Lung microvascular endothelial cell (primary cell): Measurements from ENCODE around the gene SERINC5. TPM values are rescaled to one million over a fixed set of nuclear protein-coding genes. Genes with fewer than 3 reads are reported as not detected.
"Not testable (repeated sequence)": the region's sequence is repeated elsewhere in the genome, so short reads cannot be mapped to it uniquely, and the experiment has no call there.

Experiments used
- DNase-seq, 2 donors: peaks; one replicate each; pipeline versions ENCODE4 v3.0.0 to v3.0.0-alpha.2; 2010; ENCODE audit warnings: low read depth in 2 of 2
- total RNA-seq: library from RNA; depleted of rRNA; stranded (reverse); fragments of >200 nt; gene quantifications from 2 replicates; pipeline ENCODE4 v1.2.1, GENCODE V29; 2014

SERINC5 gene
- total RNA-seq, 1 donor from 2014 or later = 20.4 TPM

- peak in 1 of 2 donors; percentile 88 for DNase-seq
Observed at GRCh38 chr5:80172067-80172695, 83.7 kb downstream of the SERINC5 start.

- no peak for DNase-seq
Observed at GRCh38 chr5:80170117-80170535, 85.7 kb downstream of the SERINC5 start.

GRCh38 chr5:80168388-80169028 lies 87.3 kb downstream of the SERINC5 start:
- peak in 1 of 2 donors; percentile 89 for DNase-seq

- no peak for DNase-seq
Observed at GRCh38 chr5:80165452-80165851, 90.4 kb downstream of the SERINC5 start.

- DNase-seq = no peak
Observed at GRCh38 chr5:80161165-80161564, 94.7 kb downstream of the SERINC5 start.

- DNase-seq = no peak
Observed at GRCh38 chr5:80160242-80160641, 95.6 kb downstream of the SERINC5 start.

- DNase-seq = no peak
Observed at GRCh38 chr5:80159133-80159815, 96.6 kb downstream of the SERINC5 start.

GRCh38 chr5:80156156-80156555 lies 99.7 kb downstream of the SERINC5 start:
- no peak for DNase-seq

- DNase-seq = no peak
Observed at GRCh38 chr5:80154749-80155148, 101.1 kb downstream of the SERINC5 start.

- not testable (repeated sequence) for DNase-seq
Observed at GRCh38 chr5:80154289-80154688, 101.6 kb downstream of the SERINC5 start.

- DNase-seq = no peak
Observed at GRCh38 chr5:80153586-80154126, 102.2 kb downstream of the SERINC5 start.

- no peak for DNase-seq
Observed at GRCh38 chr5:80152778-80153177, 103.1 kb downstream of the SERINC5 start.

- DNase-seq = no peak
Observed at GRCh38 chr5:80151890-80152289, 104.0 kb downstream of the SERINC5 start.

- no peak for DNase-seq
Observed at GRCh38 chr5:80150731-80151130, 105.1 kb downstream of the SERINC5 start.

- peak in 1 of 2 donors; percentile 69 for DNase-seq
Observed at GRCh38 chr5:80149161-80149609, 106.7 kb downstream of the SERINC5 start.

GRCh38 chr5:80147119-80147815 lies 108.6 kb downstream of the SERINC5 start:
- no peak for DNase-seq

- no peak for DNase-seq
Observed at GRCh38 chr5:80146046-80146445, 109.8 kb downstream of the SERINC5 start.

GRCh38 chr5:80143491-80143890 lies 112.4 kb downstream of the SERINC5 start:
- no peak for DNase-seq

GRCh38 chr5:80142996-80143395 lies 112.9 kb downstream of the SERINC5 start:
- DNase-seq = no peak

GRCh38 chr5:80141681-80142080 lies 114.2 kb downstream of the SERINC5 start:
- DNase-seq = no peak

- peak in 1 of 2 donors; percentile 23 for DNase-seq
Observed at GRCh38 chr5:80141147-80141671, 114.6 kb downstream of the SERINC5 start.
